HG03469 (cell line): ENCODE measurements around the gene SORBS1.

Source experiments
- ATAC-seq: cut with Tn5 transposase; IDR thresholded peaks from one replicate; pipeline ENCODE4 v1.9.1; 2021; ENCODE audit warnings: mild to moderate bottlenecking, moderate library complexity, moderate number of reproducible peaks; ENCODE audit not compliant: unreplicated experiment

The SORBS1 gene

GRCh38 chr10:95416270-95416669 is 144.9 kb downstream of the SORBS1 start:
- ATAC-seq = no peak

- no peak for ATAC-seq
Measured at GRCh38 chr10:95415621-95416031, 145.5 kb downstream of the SORBS1 start.

GRCh38 chr10:95414844-95415485 is 146.2 kb downstream of the SORBS1 start:
- no peak for ATAC-seq

- no peak for ATAC-seq
Measured at GRCh38 chr10:95414016-95414830, 146.9 kb downstream of the SORBS1 start.

GRCh38 chr10:95413588-95413987 is 147.6 kb downstream of the SORBS1 start:
- ATAC-seq = no peak

GRCh38 chr10:95411635-95412034 is 149.5 kb downstream of the SORBS1 start:
- ATAC-seq = no peak

- ATAC-seq = no peak
Measured at GRCh38 chr10:95408983-95409873, 151.9 kb downstream of the SORBS1 start.

- ATAC-seq = no peak
Measured at GRCh38 chr10:95408148-95408960, 152.8 kb downstream of the SORBS1 start.

- ATAC-seq = no peak
Measured at GRCh38 chr10:95407546-95407945, 153.6 kb downstream of the SORBS1 start.

- ATAC-seq = no peak
Measured at GRCh38 chr10:95406651-95407280, 154.4 kb downstream of the SORBS1 start.

- no peak for ATAC-seq
Measured at GRCh38 chr10:95405655-95406054, 155.5 kb downstream of the SORBS1 start.

GRCh38 chr10:95404864-95405263 is 156.3 kb downstream of the SORBS1 start:
- ATAC-seq = no peak

GRCh38 chr10:95404462-95404858 is 156.7 kb downstream of the SORBS1 start:
- ATAC-seq = no peak

GRCh38 chr10:95403700-95404461 is 157.3 kb downstream of the SORBS1 start:
- ATAC-seq = no peak

- ATAC-seq = no peak
Measured at GRCh38 chr10:95401704-95402469, 159.3 kb downstream of the SORBS1 start.

GRCh38 chr10:95400787-95401186 is 160.4 kb downstream of the SORBS1 start:
- no peak for ATAC-seq

- ATAC-seq = no peak
Measured at GRCh38 chr10:95399183-95399582, 162.0 kb downstream of the SORBS1 start.

GRCh38 chr10:95397747-95398146 is 163.4 kb downstream of the SORBS1 start:
- ATAC-seq = no peak
